Measurements from ENCODE around the gene TMEM231.
"Not testable (repeated sequence)": the region's sequence is repeated elsewhere in the genome, so short reads cannot be mapped to it uniquely, and the experiment has no call there.

TMEM231 gene

GRCh38 chr16:75502916-75503605 lies 53.0 kb downstream of the TMEM231 start:
- Histone ChIP-seq H3K27ac (ENCODE audit: insufficient read depth in 1 of 2, low read depth in 1 of 2, low read length in 2 of 2, poor library complexity in 1 of 2, severe bottlenecking in 2 of 2) (no peak overlapping the region), H3K36me3 (ENCODE audit: control insufficient read depth in 4 of 4, insufficient read depth in 4 of 4, low read length in 3 of 4) (no peaks in the 10 kb centered on the region), H3K9me3 (ENCODE audit: control extremely low read depth in 1 of 5, control insufficient read depth in 4 of 5, insufficient read depth in 2 of 5, low read depth in 1 of 5, low read length in 4 of 5) (no peaks in the 10 kb centered on the region), H3K4me3 (ENCODE audit: control insufficient read depth in 1 of 7, extremely low read depth in 1 of 7, insufficient read depth in 4 of 7, low read depth in 2 of 7, low read length in 6 of 7) (no peak overlapping the region), H3K27me3 (replicated peaks in 2 of 5; ENCODE audit: control insufficient read depth in 4 of 5, insufficient read depth in 5 of 5, low read length in 4 of 5) (peaks cover 0 to 5% (median 0%) of the 10 kb centered on the region in 5 experiments), H3K4me1 (ENCODE audit: control extremely low read depth in 1 of 4, control insufficient read depth in 4 of 4, insufficient read depth in 4 of 4, low read length in 3 of 4) (peaks cover 0 to 5% (median 2%) of the 10 kb centered on the region in 4 experiments)
- ChIA-PET CTCF (interaction anchor here (0.8 to 0.9 kb wide), 2 partner anchors 31 to 123 kb away, joined by 3 read pairs; no protein-coding TSS in a partner anchor), POLR2A (no interaction called here)
- no peak for DNase-seq
- WGBS (ENCODE audit: insufficient coverage), result 100% methylated on average over 3 of the region's 4 CpGs

GRCh38 chr16:75501820-75502219 lies 54.2 kb downstream of the TMEM231 start:
- H3K9me3 ChIP-seq (ENCODE audit: control extremely low read depth in 1 of 5, control insufficient read depth in 4 of 5, insufficient read depth in 2 of 5, low read depth in 1 of 5, low read length in 4 of 5); H3K4me3 ChIP-seq (ENCODE audit: control insufficient read depth in 1 of 7, extremely low read depth in 1 of 7, insufficient read depth in 4 of 7, low read depth in 2 of 7, low read length in 6 of 7); H3K27me3 ChIP-seq (replicated peaks in 2 of 5; ENCODE audit: control insufficient read depth in 4 of 5, insufficient read depth in 5 of 5, low read length in 4 of 5); H3K27ac ChIP-seq (ENCODE audit: insufficient read depth in 1 of 2, low read depth in 1 of 2, low read length in 2 of 2, poor library complexity in 1 of 2, severe bottlenecking in 2 of 2); POLR2A ChIA-PET; H3K36me3 ChIP-seq (ENCODE audit: control insufficient read depth in 4 of 4, insufficient read depth in 4 of 4, low read length in 3 of 4); H3K4me1 ChIP-seq (ENCODE audit: control extremely low read depth in 1 of 4, control insufficient read depth in 4 of 4, insufficient read depth in 4 of 4, low read length in 3 of 4); CTCF ChIA-PET: not testable (repeated sequence)
- peak in 2 of 3 donors; percentile 14 to 30 for DNase-seq
- 85% methylated on average over 2 of the region's 6 CpGs for WGBS (ENCODE audit: insufficient coverage)

DNA sequence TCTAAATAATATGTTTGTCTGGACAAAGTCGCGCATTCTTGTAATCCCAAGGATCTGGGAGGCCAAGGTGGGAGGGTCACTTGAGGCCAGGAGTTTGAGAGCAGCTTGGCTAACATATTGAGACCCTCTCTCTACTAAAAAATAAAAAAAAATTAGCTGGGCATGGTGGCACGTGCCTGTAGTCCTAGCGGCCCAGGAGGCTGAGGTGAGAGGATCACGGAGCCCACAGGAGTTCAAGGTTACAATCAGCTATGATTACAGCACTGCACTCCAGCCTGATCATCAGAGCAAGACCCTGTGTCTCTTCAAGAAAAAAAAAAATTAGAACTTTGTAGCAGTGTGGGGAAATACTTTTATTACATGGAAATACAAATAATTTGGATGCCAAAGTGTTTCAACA lies 54.7 kb downstream of the TMEM231 start:
- Histone ChIP-seq H3K27me3 (replicated peaks in 2 of 5; ENCODE audit: control insufficient read depth in 4 of 5, insufficient read depth in 5 of 5, low read length in 4 of 5) (peaks cover 0 to 5% (median 0%) of the 10 kb centered on the region in 5 experiments), H3K9me3 (ENCODE audit: control extremely low read depth in 1 of 5, control insufficient read depth in 4 of 5, insufficient read depth in 2 of 5, low read depth in 1 of 5, low read length in 4 of 5) (no peaks in the 10 kb centered on the region), H3K27ac (ENCODE audit: insufficient read depth in 1 of 2, low read depth in 1 of 2, low read length in 2 of 2, poor library complexity in 1 of 2, severe bottlenecking in 2 of 2) (no peak overlapping the region), H3K4me1 (ENCODE audit: control extremely low read depth in 1 of 4, control insufficient read depth in 4 of 4, insufficient read depth in 4 of 4, low read length in 3 of 4) (peaks cover 0 to 5% (median 2%) of the 10 kb centered on the region in 4 experiments), H3K36me3 (ENCODE audit: control insufficient read depth in 4 of 4, insufficient read depth in 4 of 4, low read length in 3 of 4) (no peaks in the 10 kb centered on the region), H3K4me3 (ENCODE audit: control insufficient read depth in 1 of 7, extremely low read depth in 1 of 7, insufficient read depth in 4 of 7, low read depth in 2 of 7, low read length in 6 of 7) (no peak overlapping the region)
- CTCF ChIA-PET, result interaction anchor here (1.2 kb wide), 1 partner anchor 18 kb away, joined by 3 read pairs; no protein-coding TSS in a partner anchor
- no peak for DNase-seq
- POLR2A ChIA-PET, result no interaction called here
- 100% methylated on average over 3 of the region's 5 CpGs for WGBS (ENCODE audit: insufficient coverage)

- CTCF ChIA-PET; H3K36me3 ChIP-seq (ENCODE audit: control insufficient read depth in 4 of 4, insufficient read depth in 4 of 4, low read length in 3 of 4); POLR2A ChIA-PET; H3K9me3 ChIP-seq (ENCODE audit: control extremely low read depth in 1 of 5, control insufficient read depth in 4 of 5, insufficient read depth in 2 of 5, low read depth in 1 of 5, low read length in 4 of 5); DNase-seq; H3K27ac ChIP-seq (ENCODE audit: insufficient read depth in 1 of 2, low read depth in 1 of 2, low read length in 2 of 2, poor library complexity in 1 of 2, severe bottlenecking in 2 of 2); H3K4me3 ChIP-seq (ENCODE audit: control insufficient read depth in 1 of 7, extremely low read depth in 1 of 7, insufficient read depth in 4 of 7, low read depth in 2 of 7, low read length in 6 of 7): not testable (repeated sequence)
- H3K4me1 ChIP-seq (ENCODE audit: control extremely low read depth in 1 of 4, control insufficient read depth in 4 of 4, insufficient read depth in 4 of 4, low read length in 3 of 4), result peaks cover 0 to 17% (median 12%) of the 10 kb centered on the region in 4 experiments
- WGBS (ENCODE audit: insufficient coverage), result 92% methylated on average over 2 of the region's 13 CpGs
- peaks cover 0 to 20% (median 15%) of the 10 kb centered on the region in 5 experiments for H3K27me3 ChIP-seq (replicated peaks in 2 of 5; ENCODE audit: control insufficient read depth in 4 of 5, insufficient read depth in 5 of 5, low read length in 4 of 5)
Measured at GRCh38 chr16:75498605-75499322, 57.3 kb downstream of the TMEM231 start.

GRCh38 chr16:75497558-75497957 lies 58.5 kb downstream of the TMEM231 start:
- no peaks in the 10 kb centered on the region for H3K36me3 ChIP-seq (ENCODE audit: control insufficient read depth in 4 of 4, insufficient read depth in 4 of 4, low read length in 3 of 4)
- peaks cover 0 to 25% (median 20%) of the 10 kb centered on the region in 5 experiments for H3K27me3 ChIP-seq (replicated peaks in 2 of 5; ENCODE audit: control insufficient read depth in 4 of 5, insufficient read depth in 5 of 5, low read length in 4 of 5)
- POLR2A ChIA-PET, result interaction anchor here (0.5 kb wide), 1 partner anchor 72 kb away, joined by 5 read pairs; no protein-coding TSS in a partner anchor
- peaks cover 0 to 17% (median 12%) of the 10 kb centered on the region in 4 experiments for H3K4me1 ChIP-seq (ENCODE audit: control extremely low read depth in 1 of 4, control insufficient read depth in 4 of 4, insufficient read depth in 4 of 4, low read length in 3 of 4)
- 96% methylated on average over 3 of the region's 4 CpGs for WGBS (ENCODE audit: insufficient coverage)
- no peaks in the 10 kb centered on the region for H3K9me3 ChIP-seq (ENCODE audit: control extremely low read depth in 1 of 5, control insufficient read depth in 4 of 5, insufficient read depth in 2 of 5, low read depth in 1 of 5, low read length in 4 of 5)
- no peak for DNase-seq
- no peak overlapping the region for H3K4me3 ChIP-seq (ENCODE audit: control insufficient read depth in 1 of 7, extremely low read depth in 1 of 7, insufficient read depth in 4 of 7, low read depth in 2 of 7, low read length in 6 of 7)
- CTCF ChIA-PET, result interaction anchor here (1.0 to 1.7 kb wide), 6 partner anchors 11 to 269 kb away, joined by 3 to 7 read pairs (median 4); no protein-coding TSS in a partner anchor
- no peak overlapping the region for H3K27ac ChIP-seq (ENCODE audit: insufficient read depth in 1 of 2, low read depth in 1 of 2, low read length in 2 of 2, poor library complexity in 1 of 2, severe bottlenecking in 2 of 2)

- Histone ChIP-seq H3K4me1 (ENCODE audit: control extremely low read depth in 1 of 4, control insufficient read depth in 4 of 4, insufficient read depth in 4 of 4, low read length in 3 of 4) (peaks cover 0 to 17% (median 12%) of the 10 kb centered on the region in 4 experiments), H3K27ac (ENCODE audit: insufficient read depth in 1 of 2, low read depth in 1 of 2, low read length in 2 of 2, poor library complexity in 1 of 2, severe bottlenecking in 2 of 2) (no peak within 1 kb of the TSS), H3K27me3 (replicated peaks in 2 of 5; ENCODE audit: control insufficient read depth in 4 of 5, insufficient read depth in 5 of 5, low read length in 4 of 5) (peaks cover 0 to 25% (median 21%) of the 10 kb centered on the region in 5 experiments), H3K4me3 (ENCODE audit: control insufficient read depth in 1 of 7, extremely low read depth in 1 of 7, insufficient read depth in 4 of 7, low read depth in 2 of 7, low read length in 6 of 7) (peak within 1 kb of the TSS; percentile 9 to 66 (median 57)), H3K36me3 (ENCODE audit: control insufficient read depth in 4 of 4, insufficient read depth in 4 of 4, low read length in 3 of 4) (no peaks in the 10 kb centered on the region), H3K9me3 (ENCODE audit: control extremely low read depth in 1 of 5, control insufficient read depth in 4 of 5, insufficient read depth in 2 of 5, low read depth in 1 of 5, low read length in 4 of 5) (no peaks in the 10 kb centered on the region)
- CTCF ChIA-PET, result interaction anchor here (1.0 to 1.4 kb wide), 3 partner anchors 16 to 30 kb away, joined by 3 to 5 read pairs (median 5); no protein-coding TSS in a partner anchor
- under 1% methylated on average over 23 of the region's 43 CpGs for WGBS (ENCODE audit: insufficient coverage)
- DNase-seq, result peak; percentile 14 to 48 (median 45)
- POLR2A ChIA-PET, result no interaction called here
Measured at GRCh38 chr16:75495076-75495674, 60.9 kb downstream of the TMEM231 start, which contains the start of gene CHST6. Gene CHST6, minus strand, starts transcription at chr16:75495441. Its CDS starts 15,613 bp downstream, at chr16:75479828.

Data from common myeloid progenitor, CD34-positive (primary cell).